IPS-11a (cell line): Measurements from ENCODE around the gene SIX3.

Experiments
- H3K4me3 ChIP-seq: one replicate; pipeline ENCODE4 v1.5.1; 2013; ENCODE audit warnings: low read depth, low read length, control low read depth

SIX3 gene

DNA sequence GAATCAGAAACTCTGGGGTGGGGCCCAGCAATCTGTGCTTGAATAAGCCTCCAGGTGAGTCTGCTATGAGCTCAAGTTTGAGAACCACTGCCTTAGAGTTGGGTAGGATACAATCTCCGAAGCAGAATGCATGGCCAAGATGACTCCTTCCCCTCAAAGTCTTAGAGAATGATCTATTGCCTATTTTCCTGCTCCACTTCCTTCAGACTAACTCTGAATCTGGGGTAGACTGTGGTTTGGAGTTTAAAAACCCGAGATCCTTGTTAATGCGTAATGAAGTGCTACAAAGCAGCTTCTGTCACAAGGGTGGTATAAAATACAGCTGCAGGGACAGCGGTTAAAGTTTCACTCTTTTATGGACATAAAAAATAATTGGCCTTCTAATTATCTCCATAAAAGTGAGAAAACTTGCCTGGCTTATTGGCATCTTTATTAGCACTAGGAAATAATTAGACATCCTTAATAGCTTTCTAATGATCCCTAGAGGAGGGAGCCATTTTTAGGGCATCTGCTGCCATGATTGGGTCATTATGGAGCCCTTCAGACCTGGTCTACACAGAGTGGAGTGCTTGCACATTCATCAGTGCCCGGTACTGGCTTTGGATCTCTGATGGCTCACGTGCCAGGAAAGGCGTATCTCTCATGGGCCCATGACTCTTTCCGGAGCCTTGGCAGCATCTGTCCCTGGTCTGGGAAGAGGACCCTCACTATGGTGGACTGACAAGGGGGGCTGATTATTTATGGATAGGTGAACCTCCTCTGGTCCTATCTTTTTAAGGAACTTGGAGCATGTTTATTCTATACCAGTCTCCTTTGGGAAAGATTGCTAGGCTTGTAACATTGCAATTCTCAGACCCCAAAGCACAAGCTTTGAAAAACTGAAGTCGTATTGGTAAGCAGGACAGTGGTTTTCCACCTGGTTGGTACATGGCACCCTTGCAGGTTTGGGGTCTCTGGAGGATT, 39.5 kb downstream of the SIX3 start:
- H3K4me3 ChIP-seq: no peak overlapping the region

DNA sequence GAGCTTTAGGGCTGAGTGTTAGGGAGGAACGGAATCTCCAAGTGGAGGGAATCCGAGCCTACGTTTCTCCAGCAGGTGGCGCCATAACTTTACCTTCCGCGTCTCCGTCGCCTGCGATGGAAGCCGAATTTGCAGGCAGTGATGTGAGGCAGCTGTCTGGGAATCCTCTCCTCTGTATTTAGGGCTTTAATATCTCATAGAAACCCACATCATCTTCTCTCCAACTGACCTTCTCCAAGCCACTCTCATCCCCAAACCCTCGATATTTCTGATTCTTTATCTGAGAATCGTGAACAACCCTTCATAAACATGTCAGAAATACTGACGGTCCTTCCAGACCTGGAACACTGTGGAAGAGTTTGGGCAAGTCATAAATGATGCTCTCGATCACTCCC, 40.2 kb downstream of the SIX3 start:
- no peak overlapping the region for H3K4me3 ChIP-seq

DNA sequence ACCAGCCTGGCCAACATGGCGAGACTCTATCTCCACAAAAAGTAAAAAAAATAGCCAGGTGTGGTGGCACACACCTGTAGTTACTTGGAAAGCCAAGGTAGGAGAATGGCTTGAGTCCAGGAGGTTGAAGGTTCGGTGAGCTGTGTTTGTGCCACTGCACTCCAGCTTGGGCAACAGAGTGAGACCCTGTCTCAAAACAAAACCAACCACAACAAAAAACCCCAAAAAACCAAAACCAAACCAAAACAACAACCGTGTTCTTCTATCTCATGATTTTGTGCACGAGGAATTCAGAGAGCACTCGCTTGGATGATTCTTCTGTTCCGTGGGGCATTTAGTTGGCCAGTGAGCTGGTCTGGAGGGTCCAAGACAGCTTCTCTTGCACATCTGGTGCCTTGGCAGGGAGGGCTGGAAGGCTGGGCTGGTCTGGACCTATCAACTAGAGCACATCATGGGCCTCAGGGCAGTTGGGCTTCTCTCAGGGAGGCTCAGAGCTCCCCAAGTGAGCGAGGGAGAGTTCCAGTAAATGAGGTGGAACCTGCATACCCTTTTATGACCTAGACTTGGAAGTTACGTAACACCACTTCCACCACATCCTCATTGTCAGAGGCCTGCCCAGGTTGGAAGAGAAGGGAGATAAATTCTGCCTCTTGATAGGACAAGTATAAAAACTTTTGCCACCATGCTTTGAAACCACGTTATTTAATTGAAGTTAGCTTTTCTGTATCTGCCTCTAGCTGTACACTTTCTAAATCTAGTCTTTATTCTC, 42.5 kb downstream of the SIX3 start:
- no peak overlapping the region for H3K4me3 ChIP-seq

DNA sequence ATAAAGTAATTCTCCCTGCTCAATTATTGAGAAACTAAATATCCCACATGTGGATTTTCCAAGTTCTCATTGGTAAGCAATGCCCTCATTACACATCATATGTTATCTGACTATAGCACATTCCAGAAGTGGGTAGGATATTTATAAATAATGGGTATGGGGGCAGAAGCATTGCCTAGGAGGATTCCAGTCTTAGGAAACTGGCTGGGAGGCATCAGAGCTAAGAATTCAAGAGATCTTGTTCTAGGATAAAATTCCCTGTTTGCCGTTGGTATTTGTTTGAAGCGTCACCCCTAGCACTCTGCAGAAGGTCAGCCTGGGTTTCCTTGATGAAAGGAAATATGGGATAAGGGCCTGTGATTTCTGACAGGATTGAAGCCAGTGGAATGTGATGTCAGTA, 47.7 kb downstream of the SIX3 start:
- no peak overlapping the region for H3K4me3 ChIP-seq

DNA sequence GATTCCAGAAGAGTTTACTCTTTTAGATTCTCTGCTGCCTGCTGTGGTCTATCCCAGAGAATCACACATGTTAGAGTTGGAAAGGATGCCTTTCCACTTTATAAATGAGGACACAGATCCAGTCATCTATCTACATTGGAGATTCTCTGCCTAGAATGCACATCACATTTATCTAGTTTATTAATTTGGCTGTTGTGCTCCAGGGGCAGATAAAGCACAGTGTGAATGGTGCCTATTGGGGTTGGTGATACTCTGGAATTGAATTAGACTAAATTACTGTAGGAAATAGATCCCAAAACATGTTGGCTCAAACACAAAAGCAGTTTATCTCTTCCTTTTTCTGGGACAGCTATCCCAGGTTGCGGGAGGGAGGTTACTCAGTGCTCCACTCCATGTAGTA, 52.9 kb downstream of the SIX3 start:
- H3K4me3 ChIP-seq: no peak overlapping the region
